Ascending aorta (tissue), 2 donors: ENCODE data around the gene PCDH7. TPM values are rescaled to one million over a fixed set of nuclear protein-coding genes. Genes with fewer than 3 reads are reported as not detected.
A peak's percentile ranks its signal among the peaks of the same experiment; 100 is the strongest.

ENCODE experiments used
- DNase-seq, 2 donors: peaks; one replicate each; pipeline ENCODE4 v3.0.0-alpha.2; 2019; ENCODE audit warnings: low spot score in 2 of 2
- H3K27ac ChIP-seq, 2 donors: fragments of 200-600 bp; sonication (generic); one replicate each; pipeline ENCODE4 v1.5.1; 2016 to 2017; ENCODE audit warnings: mild to moderate bottlenecking in 1 of 2
- H3K27me3 ChIP-seq: fragments of 200-600 bp; sonication (generic); one replicate; pipeline ENCODE4 v1.5.1; 2017
- H3K36me3 ChIP-seq, 2 donors: fragments of 200-600 bp; sonication (generic); one replicate each; pipeline ENCODE4 v1.5.1; 2016
- H3K4me1 ChIP-seq, 2 donors: fragments of 200-600 bp; sonication (generic); one replicate each; pipeline ENCODE4 v1.5.1; 2016 to 2017; ENCODE audit warnings: mild to moderate bottlenecking in 1 of 2
- H3K4me3 ChIP-seq, 2 donors: fragments of 200-600 bp; sonication (generic); one replicate each; pipeline ENCODE4 v1.5.1; 2016 to 2017; ENCODE audit warnings: mild to moderate bottlenecking in 1 of 2
- H3K9me3 ChIP-seq, 2 donors: fragments of 200-600 bp; sonication (generic); one replicate each; pipeline ENCODE4 v1.5.1; 2016
- CTCF ChIP-seq, 3 experiments: fragments of 200-600 bp in 2 of 3; fragments of 450-650 bp in 1 of 3; sonication (generic) in 2 of 3; IDR thresholded peaks; one replicate each; pipeline ENCODE4 v1.5.1; 2016 to 2019; ENCODE audit warnings: antibody characterized with exemption in 3 of 3, mild to moderate bottlenecking in 1 of 3, moderate library complexity in 1 of 3
- intact Hi-C: fragments of 100-400 bp; cut with DNase I; formaldehyde crosslinking; loops from one replicate; pipeline ENCODE4 v1.15.1; 2023
- total RNA-seq: library from RNA; depleted of rRNA; stranded (reverse); fragments of >200 nt; gene quantifications from one replicate; pipeline ENCODE4 v1.1.0, GENCODE V29; 2016

Gene PCDH7
- total RNA-seq, 1 donor from 2014 or later: 127 TPM

- H3K4me1 ChIP-seq: peaks cover 0 to 3% of the 10 kb centered on the region in 2 donors
- intact Hi-C loops: no loop called here
- no peak for DNase-seq
- peak overlapping the region; percentile 57 to 85 for H3K4me3 ChIP-seq
- H3K9me3 ChIP-seq: no peaks in the 10 kb centered on the region
- H3K27me3 ChIP-seq: no peaks in the 10 kb centered on the region
- TF ChIP-seq CTCF (IDR thresholded peaks at IDR 0.05): no peak
- H3K36me3 ChIP-seq: no peaks in the 10 kb centered on the region
- peak overlapping the region; percentile 76 to 85 for H3K27ac ChIP-seq
Observed at GRCh38 chr4:30716681-30717207, 3.4 kb upstream of the PCDH7 start.

- peak overlapping the region; percentile 76 to 85 for H3K27ac ChIP-seq
- H3K27me3 ChIP-seq: no peaks in the 10 kb centered on the region
- H3K9me3 ChIP-seq: no peaks in the 10 kb centered on the region
- peaks cover 0 to 3% of the 10 kb centered on the region in 2 donors for H3K4me1 ChIP-seq
- intact Hi-C loops: loop anchor here (2.0 kb wide), 1 partner anchor 371 kb away; no protein-coding TSS in a partner anchor
- no peak for TF ChIP-seq CTCF (IDR thresholded peaks at IDR 0.05)
- peak in 1 of 2 donors; percentile 74 for DNase-seq
- peaks cover 0 to 3% of the 10 kb centered on the region in 2 donors for H3K36me3 ChIP-seq
- H3K4me3 ChIP-seq: peak overlapping the region; percentile 57 to 85
Observed at GRCh38 chr4:30717208-30718020, 2.8 kb upstream of the PCDH7 start.

DNA sequence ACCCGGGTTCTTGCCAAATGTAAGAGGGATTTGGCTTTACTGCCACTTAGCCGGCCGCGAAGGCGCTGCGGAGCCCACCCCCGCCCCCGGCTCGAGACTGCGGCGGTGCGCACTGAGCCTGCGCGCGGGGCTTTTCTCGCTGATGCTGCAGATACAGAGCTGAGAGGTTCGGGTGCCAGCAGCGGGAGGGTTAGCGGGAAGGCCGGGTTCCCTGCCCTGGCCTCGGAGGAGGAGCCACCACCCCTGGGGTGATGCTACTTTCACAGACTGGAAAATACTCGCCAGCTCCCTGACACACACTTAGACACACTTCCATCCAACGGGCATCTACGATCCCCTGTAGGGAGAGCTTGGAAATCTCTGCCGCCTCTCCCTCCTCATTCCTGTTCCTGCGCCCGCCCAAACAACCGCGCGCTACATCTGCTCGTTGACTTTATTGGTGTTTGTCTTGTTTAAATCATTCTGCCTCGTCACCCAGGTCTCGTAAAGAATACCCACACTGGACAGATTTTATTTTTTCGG is 2.1 kb upstream of the PCDH7 start:
- Histone ChIP-seq H3K9me3 (no peaks in the 10 kb centered on the region), H3K27ac (peak overlapping the region; percentile 76 to 85), H3K27me3 (no peaks in the 10 kb centered on the region), H3K4me3 (peak overlapping the region; percentile 57 to 85), H3K4me1 (peaks cover 0 to 3% of the 10 kb centered on the region in 2 donors), H3K36me3 (peaks cover 0 to 6% of the 10 kb centered on the region in 2 donors)
- peak in 1 of 2 donors; percentile 86 for DNase-seq
- intact Hi-C loops: loop anchor here (2.0 kb wide), 1 partner anchor 371 kb away; no protein-coding TSS in a partner anchor
- TF ChIP-seq CTCF (IDR thresholded peaks at IDR 0.05): no peak

DNA sequence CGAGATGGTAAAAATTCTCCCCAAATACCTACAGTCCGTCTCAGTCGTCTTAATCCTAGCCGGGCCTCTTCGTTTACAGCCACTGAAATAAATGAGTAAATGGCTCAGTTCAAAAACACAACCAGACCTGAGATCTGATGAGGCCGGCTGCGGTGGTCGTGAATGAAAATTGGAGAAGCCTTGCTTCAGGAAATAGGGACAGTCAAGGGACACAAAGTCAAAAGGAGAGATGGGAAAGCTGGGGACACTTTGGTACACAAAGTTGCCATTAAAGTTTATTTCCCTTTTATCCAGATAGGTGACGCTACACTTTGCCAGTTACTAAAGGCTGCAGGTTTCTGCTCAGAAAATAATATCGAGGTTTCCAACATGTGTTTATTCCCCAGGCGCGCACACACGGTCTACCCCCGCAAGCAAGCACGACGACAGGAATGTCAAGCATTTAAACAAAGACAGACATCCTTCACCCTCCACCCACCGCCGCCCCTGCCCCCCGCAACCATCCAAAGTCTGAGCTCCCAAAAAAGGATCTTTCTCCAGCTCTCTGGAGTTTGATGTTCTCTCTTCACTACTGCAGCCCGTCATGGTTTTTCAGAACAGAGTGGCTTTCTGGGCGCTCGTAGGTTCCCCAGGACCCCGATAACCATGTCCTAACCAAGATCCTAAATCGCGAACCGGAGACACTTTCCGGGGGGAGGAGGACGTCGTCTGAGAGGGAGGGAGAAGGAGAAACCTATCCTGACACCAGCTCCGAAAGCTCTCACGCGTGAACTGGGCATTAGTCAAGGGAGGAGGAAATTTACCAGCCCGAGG is 1.3 kb upstream of the PCDH7 start:
- Histone ChIP-seq H3K27me3 (no peaks in the 10 kb centered on the region), H3K36me3 (peaks cover 0 to 6% of the 10 kb centered on the region in 2 donors), H3K4me3 (peak overlapping the region; percentile 57 to 85), H3K27ac (peak overlapping the region; percentile 76 to 85), H3K4me1 (peaks cover 0 to 3% of the 10 kb centered on the region in 2 donors), H3K9me3 (no peaks in the 10 kb centered on the region)
- peak; percentile 8 to 59 (median 35) for TF ChIP-seq CTCF (IDR thresholded peaks at IDR 0.05)
- intact Hi-C loops: loop anchor here (2.0 kb wide), 1 partner anchor 370 kb away; no protein-coding TSS in a partner anchor
- DNase-seq: no peak

DNA sequence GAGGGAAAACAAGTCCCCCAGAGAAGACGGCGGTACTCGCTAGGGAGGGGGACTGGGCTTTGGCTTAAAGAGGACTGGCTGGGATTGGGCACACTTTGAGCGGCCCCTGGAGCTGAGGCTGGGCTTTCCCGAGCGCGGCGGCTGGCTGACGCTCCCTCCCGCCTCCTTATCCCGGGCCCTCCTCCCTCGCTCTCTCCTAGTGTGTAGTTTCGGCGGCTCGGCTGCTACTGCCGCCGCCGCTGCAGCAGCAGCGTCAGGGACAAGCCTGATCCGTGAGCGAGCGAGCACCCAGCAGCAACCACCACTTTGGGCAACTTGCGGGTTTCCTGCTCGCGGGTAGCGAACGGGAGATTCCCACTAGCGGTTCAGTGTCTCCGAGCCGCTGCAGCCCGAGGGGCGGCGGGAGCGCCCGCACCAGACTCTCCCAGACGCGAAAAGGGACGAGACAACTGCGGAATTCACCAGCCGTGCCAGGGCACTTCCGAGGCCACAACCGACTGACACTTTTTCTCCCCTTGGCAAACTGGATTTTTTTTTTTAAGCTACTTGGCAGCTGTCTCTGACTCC is 632 bp upstream of the PCDH7 start:
- H3K27me3 ChIP-seq: no peaks in the 10 kb centered on the region
- H3K4me1 ChIP-seq: no peaks in the 10 kb centered on the region
- peaks cover 0 to 6% of the 10 kb centered on the region in 2 donors for H3K36me3 ChIP-seq
- H3K4me3 ChIP-seq: peak overlapping the region; percentile 57 to 85
- intact Hi-C loops: loop anchor here (2.0 to 5.0 kb wide), 6 partner anchors 38 to 369 kb away; no protein-coding TSS in a partner anchor
- no peak for TF ChIP-seq CTCF (IDR thresholded peaks at IDR 0.05)
- H3K27ac ChIP-seq: peak overlapping the region; percentile 76 to 85
- H3K9me3 ChIP-seq: no peaks in the 10 kb centered on the region
- peak in 1 of 2 donors; percentile 93 for DNase-seq
